Gastroesophageal sphincter (tissue), 4 donors: ENCODE measurements around the gene CEBPZOS. TPM values are rescaled to one million over a fixed set of nuclear protein-coding genes. Genes with fewer than 3 reads are reported as not detected.
A peak's percentile ranks its signal among the peaks of the same experiment; 100 is the strongest.
"Not testable (repeated sequence)": the region's sequence is repeated elsewhere in the genome, so short reads cannot be mapped to it uniquely, and the experiment has no call there.

Experiments used
- ATAC-seq: fragments of 150-250 bp; one replicate; pipeline ENCODE4 v1.9.1; 2016; ENCODE audit warnings: mild to moderate bottlenecking, moderate library complexity
- H3K27ac ChIP-seq, 4 donors: fragments of 200-600 bp; sonication (generic) in 3 of 4; 1 replicate in 3 of 4; 2 replicates in 1 of 4; pipeline ENCODE4 v1.5.1; 2016 to 2019
- H3K27me3 ChIP-seq: fragments of 200-600 bp; sonication (generic); one replicate; pipeline ENCODE4 v1.5.1; 2019
- H3K36me3 ChIP-seq, 2 donors: fragments of 200-600 bp; sonication (generic); one replicate each; pipeline ENCODE4 v1.5.1; 2019; ENCODE audit warnings: control low read depth in 1 of 2
- H3K4me1 ChIP-seq, 3 donors: fragments of 200-600 bp; sonication (generic); 1 replicate in 2 of 3; 2 replicates in 1 of 3; pipeline ENCODE4 v1.5.1; 2016 to 2019; ENCODE audit warnings: control low read depth in 2 of 3
- H3K4me3 ChIP-seq, 2 donors: fragments of 200-600 bp; sonication (generic); one replicate each; pipeline ENCODE4 v1.5.1; 2019; ENCODE audit warnings: mild to moderate bottlenecking in 1 of 2, moderate library complexity in 1 of 2
- H3K9me3 ChIP-seq, 3 donors: fragments of 200-600 bp; sonication (generic); one replicate each; pipeline ENCODE4 v1.5.1; 2017 to 2019; ENCODE audit warnings: control low read depth in 2 of 3
- EP300 ChIP-seq: sonication (generic); formaldehyde crosslinking; IDR thresholded peaks from one replicate; pipeline ENCODE4 v1.6.1; 2017; ENCODE audit warnings: antibody characterized with exemption, mild to moderate bottlenecking
- POLR2A ChIP-seq, 2 donors: fragments of 450-650 bp; IDR thresholded peaks; one replicate each; pipeline ENCODE4 v1.6.1; 2017; ENCODE audit warnings: antibody characterized with exemption in 2 of 2, mild to moderate bottlenecking in 2 of 2, moderate library complexity in 1 of 2
- POLR2AphosphoS5 ChIP-seq: sonication (generic); formaldehyde crosslinking; IDR thresholded peaks from one replicate; pipeline ENCODE4 v1.6.1; 2017; ENCODE audit warnings: antibody characterized with exemption
- WGBS, 2 donors: methylation state at CpG; one replicate each; pipeline ENCODE4 v1.1.5; 2018; ENCODE audit warnings: low coverage in 1 of 2; 5-methylcytosine and 5-hydroxymethylcytosine counted together
- total RNA-seq, 4 donors: library from RNA; depleted of rRNA; stranded (reverse); fragments of >200 nt; gene quantifications; one replicate each; pipeline ENCODE4 v1.1.0, GENCODE V29; 2016
- TF ChIP-seq, protein P1 (sequence below), 4 experiments: fragments of 200-600 bp in 2 of 4; fragments of 450-650 bp in 2 of 4; sonication (generic) in 1 of 4; IDR thresholded peaks; one replicate each; pipeline ENCODE4 v1.5.1; 2017 to 2019; ENCODE audit warnings: antibody characterized with exemption in 4 of 4, mild to moderate bottlenecking in 2 of 4, moderate library complexity in 2 of 4

The CEBPZOS gene
- total RNA-seq, 4 donors from 2014 or later: 21.0 to 37.4 (median 28.7) TPM

DNA sequence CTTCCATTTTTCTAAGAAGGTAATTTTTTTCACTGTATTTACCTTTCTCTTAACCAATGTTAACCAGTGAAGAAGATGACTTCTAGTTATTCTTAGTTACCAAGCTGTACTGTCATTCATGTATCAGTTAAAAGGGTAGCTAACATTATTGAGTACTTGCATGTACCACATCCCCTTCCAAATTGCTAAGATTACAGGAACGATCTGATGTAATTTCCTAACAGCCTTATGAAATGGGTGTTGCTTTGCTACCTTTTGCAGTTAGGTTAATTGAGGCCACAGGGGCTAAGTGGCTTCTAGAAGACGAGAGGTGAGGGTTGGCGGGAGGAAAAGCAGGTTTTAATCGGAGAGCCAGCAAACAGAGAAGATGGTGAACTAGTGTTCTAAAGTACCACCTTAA lies 6.0 kb upstream of the CEBPZOS start:
- no peaks in the 10 kb centered on the region for H3K27me3 ChIP-seq
- TF ChIP-seq, protein P1, sequence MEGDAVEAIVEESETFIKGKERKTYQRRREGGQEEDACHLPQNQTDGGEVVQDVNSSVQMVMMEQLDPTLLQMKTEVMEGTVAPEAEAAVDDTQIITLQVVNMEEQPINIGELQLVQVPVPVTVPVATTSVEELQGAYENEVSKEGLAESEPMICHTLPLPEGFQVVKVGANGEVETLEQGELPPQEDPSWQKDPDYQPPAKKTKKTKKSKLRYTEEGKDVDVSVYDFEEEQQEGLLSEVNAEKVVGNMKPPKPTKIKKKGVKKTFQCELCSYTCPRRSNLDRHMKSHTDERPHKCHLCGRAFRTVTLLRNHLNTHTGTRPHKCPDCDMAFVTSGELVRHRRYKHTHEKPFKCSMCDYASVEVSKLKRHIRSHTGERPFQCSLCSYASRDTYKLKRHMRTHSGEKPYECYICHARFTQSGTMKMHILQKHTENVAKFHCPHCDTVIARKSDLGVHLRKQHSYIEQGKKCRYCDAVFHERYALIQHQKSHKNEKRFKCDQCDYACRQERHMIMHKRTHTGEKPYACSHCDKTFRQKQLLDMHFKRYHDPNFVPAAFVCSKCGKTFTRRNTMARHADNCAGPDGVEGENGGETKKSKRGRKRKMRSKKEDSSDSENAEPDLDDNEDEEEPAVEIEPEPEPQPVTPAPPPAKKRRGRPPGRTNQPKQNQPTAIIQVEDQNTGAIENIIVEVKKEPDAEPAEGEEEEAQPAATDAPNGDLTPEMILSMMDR (IDR thresholded peaks at IDR 0.05): no peak
- TF ChIP-seq POLR2A (IDR thresholded peaks at IDR 0.05) (no peak), EP300 (no peak), POLR2AphosphoS5 (no peak)
- no peaks in the 10 kb centered on the region for H3K36me3 ChIP-seq
- no peak overlapping the region for H3K4me3 ChIP-seq
- H3K9me3 ChIP-seq: no peaks in the 10 kb centered on the region
- WGBS, 2 donors: 79 to 85% methylated on average over 4 of the region's 4 CpGs
- H3K27ac ChIP-seq: no peak overlapping the region
- ATAC-seq: no peak
- H3K4me1 ChIP-seq: no peaks in the 10 kb centered on the region

- Histone ChIP-seq H3K27ac (no peak overlapping the region), H3K36me3 (no peaks in the 10 kb centered on the region), H3K4me3 (no peak overlapping the region), H3K27me3 (no peaks in the 10 kb centered on the region), H3K4me1 (peaks cover 0 to 5% (median 0%) of the 10 kb centered on the region in 3 donors), H3K9me3 (no peaks in the 10 kb centered on the region)
- 72% methylated on average over 2 of the region's 4 CpGs; no CpG with 5 or more reads in 1 of the 2 donors for WGBS, 2 donors
- TF ChIP-seq POLR2A (IDR thresholded peaks at IDR 0.05) (no peak), POLR2AphosphoS5 (no peak), EP300 (no peak)
- TF ChIP-seq, protein P1 (IDR thresholded peaks at IDR 0.05): no peak
- no peak for ATAC-seq
These were observed 5.0 kb upstream of the CEBPZOS start for GRCh38 chr2:37191253-37191652.

DNA sequence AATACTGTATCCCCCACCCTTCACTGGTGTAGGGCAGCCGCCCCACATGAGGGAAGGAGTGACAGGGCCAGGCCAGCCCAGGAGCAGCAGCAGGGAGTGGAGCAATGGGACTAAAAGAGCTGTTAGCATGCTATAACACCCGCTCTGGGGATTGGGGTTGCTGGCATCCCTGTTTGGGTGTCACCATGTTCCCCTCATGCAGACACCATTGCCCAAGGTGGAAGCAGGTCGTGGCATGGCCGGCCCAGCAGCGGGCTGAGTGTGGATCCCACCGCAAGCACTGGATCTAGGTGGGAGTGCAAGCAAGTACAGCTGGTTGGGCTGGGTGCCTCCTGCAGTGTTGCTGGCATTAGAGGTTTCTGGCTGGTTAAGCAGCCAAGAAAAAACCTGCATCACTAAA lies 4.5 kb upstream of the CEBPZOS start:
- Histone ChIP-seq H3K4me3 (no peak overlapping the region), H3K4me1 (peaks cover 0 to 5% (median 0%) of the 10 kb centered on the region in 3 donors), H3K27ac (no peak overlapping the region), H3K27me3 (no peaks in the 10 kb centered on the region), H3K9me3 (no peaks in the 10 kb centered on the region), H3K36me3 (no peaks in the 10 kb centered on the region)
- no peak for ATAC-seq
- WGBS, 2 donors: 86% methylated on average over 1 of the region's 6 CpGs; no CpG with 5 or more reads in 1 of the 2 donors
- TF ChIP-seq, protein P1 (IDR thresholded peaks at IDR 0.05): no peak
- TF ChIP-seq POLR2AphosphoS5: no peak
- TF ChIP-seq EP300: no peak
- TF ChIP-seq POLR2A (IDR thresholded peaks at IDR 0.05): no peak

- Histone ChIP-seq H3K4me1 (peaks cover 0 to 13% (median 0%) of the 10 kb centered on the region in 3 donors), H3K27ac (no peak overlapping the region), H3K4me3 (no peak overlapping the region), H3K9me3 (no peaks in the 10 kb centered on the region), H3K36me3 (no peaks in the 10 kb centered on the region), H3K27me3 (no peaks in the 10 kb centered on the region)
- ATAC-seq: no peak
- TF ChIP-seq, protein P1 (IDR thresholded peaks at IDR 0.05): no peak
- TF ChIP-seq POLR2AphosphoS5: no peak
- TF ChIP-seq POLR2A (IDR thresholded peaks at IDR 0.05): no peak
- no peak for TF ChIP-seq EP300
- 85 to 89% methylated on average over 1 of the region's 1 CpG for WGBS, 2 donors
These were observed 3.7 kb upstream of the CEBPZOS start for GRCh38 chr2:37192551-37192950.

- not testable (repeated sequence) for H3K27me3 ChIP-seq, H3K9me3 ChIP-seq
- Histone ChIP-seq H3K4me3 (peak overlapping the region; percentile 87 to 91), H3K36me3 (peaks cover 0 to 14% of the 10 kb centered on the region in 2 donors), H3K27ac (peak overlapping the region; percentile 57 to 95 (median 92)), H3K4me1 (peaks cover 0 to 30% (median 0%) of the 10 kb centered on the region in 3 donors)
- WGBS, 2 donors: 40 to 72% methylated on average over 4 to 12 of the region's 20 CpGs
- peak; percentile 15 for ATAC-seq
These were observed 405 bp upstream of the CEBPZOS start for GRCh38 chr2:37195862-37196319.
